Natural killer cell treated with Interleukin-12 subunit alpha and Interleukin-12 subunit beta and Interleukin-15 and Interleukin-18, amount 100 ng/mL, for 72 hours (primary cell): Measurements from ENCODE around the gene GCN1. TPM values are rescaled to one million over a fixed set of nuclear protein-coding genes. Genes with fewer than 3 reads are reported as not detected.

Source experiments
- ATAC-seq, 2 donors: fragments of 150-1000 bp; cut with Tn5 transposase in 1 of 2; sonication (Bioruptor Pico), chemical (Tn5 transposase) in 1 of 2; 2 replicates each; pipeline ENCODE4 v1.10.0; 2021
- DNase-seq: peaks from one replicate; pipeline ENCODE4 v3.0.0; 2022; ENCODE audit warnings: low spot score
- H3K27ac Mint-ChIP-seq, 2 donors: 1 replicate in 1 of 2; 2 replicates in 1 of 2; pipeline ENCODE4 v1.8.0; 2022; ENCODE audit warnings: mixed read lengths in 2 of 2, mild to moderate bottlenecking in 1 of 2, moderate library complexity in 1 of 2
- H3K27me3 Mint-ChIP-seq, 2 donors: 1 replicate in 1 of 2; 2 replicates in 1 of 2; pipeline ENCODE4 v1.8.0; 2022; ENCODE audit warnings: mixed read lengths in 2 of 2
- H3K36me3 Mint-ChIP-seq: one replicate; pipeline ENCODE4 v1.8.0; 2022; ENCODE audit warnings: mixed read lengths
- H3K4me1 Mint-ChIP-seq, 2 donors: 1 replicate in 1 of 2; 2 replicates in 1 of 2; pipeline ENCODE4 v1.8.0; 2022; ENCODE audit warnings: low read depth in 2 of 2, mixed read lengths in 2 of 2, mild to moderate bottlenecking in 1 of 2
- H3K4me3 Mint-ChIP-seq: one replicate; pipeline ENCODE4 v1.8.0; 2022; ENCODE audit warnings: mixed read lengths
- H3K9me3 Mint-ChIP-seq: 2 replicates; pipeline ENCODE4 v1.8.0; 2022; ENCODE audit warnings: mixed read lengths
- total RNA-seq, 2 donors: library from RNA; stranded (reverse); gene quantifications; one replicate each; pipeline ENCODE4 v1.2.3, GENCODE V29; 2022

The GCN1 gene
- total RNA-seq, 2 donors from 2014 or later: 126 to 311 TPM

DNA sequence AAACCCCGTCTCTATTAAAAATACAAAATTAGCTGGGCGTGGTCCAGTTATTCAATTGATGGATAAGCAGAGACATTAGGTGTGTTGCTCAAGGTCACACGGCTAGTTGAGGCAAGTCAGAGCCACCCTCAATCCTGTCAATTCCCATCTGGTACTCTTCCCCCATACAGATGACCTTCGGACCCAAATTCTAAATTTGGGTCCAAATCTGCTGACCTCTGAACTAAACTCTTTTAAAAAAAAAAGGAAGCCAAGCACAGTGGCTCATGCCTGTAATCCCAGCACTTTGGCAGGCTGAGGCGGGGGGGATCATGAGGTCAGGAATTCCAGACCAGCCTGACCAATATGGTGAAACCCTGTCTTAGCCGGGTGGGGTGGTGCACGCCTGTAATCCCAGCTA lies 23.9 kb downstream of the GCN1 start:
- Mint-ChIP-seq H3K4me3 (no peak overlapping the region), H3K27me3 (no peaks in the 10 kb centered on the region), H3K9me3 (no peaks in the 10 kb centered on the region), H3K27ac (no peak overlapping the region), H3K36me3 (peaks cover 14% of the 10 kb centered on the region), H3K4me1 (no peaks in the 10 kb centered on the region)
- ATAC-seq (no peak), DNase-seq (no peak)

GRCh38 chr12:120169946-120170345 lies 24.6 kb downstream of the GCN1 start:
- no peaks in the 10 kb centered on the region for H3K4me1 Mint-ChIP-seq
- ATAC-seq: no peak

GRCh38 chr12:120168337-120168736 lies 26.2 kb downstream of the GCN1 start:
- H3K4me1 Mint-ChIP-seq: no peaks in the 10 kb centered on the region
- peaks cover 3% of the 10 kb centered on the region for H3K36me3 Mint-ChIP-seq
- ATAC-seq (no peak), DNase-seq (no peak)
- H3K27me3 Mint-ChIP-seq: no peaks in the 10 kb centered on the region
- no peaks in the 10 kb centered on the region for H3K9me3 Mint-ChIP-seq
- H3K27ac Mint-ChIP-seq: no peak overlapping the region
- H3K4me3 Mint-ChIP-seq: no peak overlapping the region

More at GRCh38 chr12:120169946-120170345, 24.6 kb downstream of the GCN1 start:
- no peaks in the 10 kb centered on the region for H3K9me3 Mint-ChIP-seq
- peaks cover 14% of the 10 kb centered on the region for H3K36me3 Mint-ChIP-seq
- no peaks in the 10 kb centered on the region for H3K27me3 Mint-ChIP-seq
- no peak for DNase-seq
- H3K27ac Mint-ChIP-seq: no peak overlapping the region
- no peak overlapping the region for H3K4me3 Mint-ChIP-seq

DNA sequence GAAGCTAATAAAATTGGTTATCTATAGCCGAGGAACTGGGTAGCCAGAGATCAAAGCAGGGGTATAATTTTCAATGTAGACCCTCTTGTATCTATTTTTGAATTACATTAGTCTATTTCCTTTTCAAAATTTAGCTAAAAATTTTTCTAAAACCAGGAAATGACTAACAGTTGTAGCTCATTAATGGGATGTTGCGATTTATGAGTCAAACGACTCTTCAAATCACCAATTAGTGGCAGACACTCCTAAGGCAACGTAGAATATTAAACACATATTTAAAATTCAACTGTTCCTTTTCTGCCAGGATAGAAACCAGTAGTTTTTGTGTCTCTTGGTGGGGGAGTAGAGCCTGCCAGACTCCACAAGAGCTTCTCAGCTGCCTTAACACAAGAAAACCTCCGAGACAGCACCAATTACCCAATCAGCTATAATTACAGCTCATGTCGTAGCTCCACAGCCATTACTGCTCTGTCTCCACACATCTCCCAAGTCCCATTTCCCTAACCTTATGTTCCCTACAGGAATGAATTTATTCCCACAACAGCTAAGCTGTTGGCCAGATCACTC lies 26.9 kb downstream of the GCN1 start:
- Mint-ChIP-seq H3K27ac (no peak overlapping the region), H3K9me3 (no peaks in the 10 kb centered on the region), H3K36me3 (no peaks in the 10 kb centered on the region), H3K4me3 (no peak overlapping the region), H3K4me1 (no peaks in the 10 kb centered on the region), H3K27me3 (no peaks in the 10 kb centered on the region)
- DNase-seq: no peak
- no peak for ATAC-seq

- H3K9me3 Mint-ChIP-seq: no peaks in the 10 kb centered on the region
- no peak for DNase-seq
- H3K27me3 Mint-ChIP-seq: no peaks in the 10 kb centered on the region
- no peak for ATAC-seq
- H3K4me1 Mint-ChIP-seq: peaks cover 0 to 5% of the 10 kb centered on the region in 2 donors
- H3K4me3 Mint-ChIP-seq: no peak overlapping the region
- H3K36me3 Mint-ChIP-seq: peaks cover 10% of the 10 kb centered on the region
- H3K27ac Mint-ChIP-seq: no peak overlapping the region
Observed at GRCh38 chr12:120164293-120164692, 30.2 kb downstream of the GCN1 start.

DNA sequence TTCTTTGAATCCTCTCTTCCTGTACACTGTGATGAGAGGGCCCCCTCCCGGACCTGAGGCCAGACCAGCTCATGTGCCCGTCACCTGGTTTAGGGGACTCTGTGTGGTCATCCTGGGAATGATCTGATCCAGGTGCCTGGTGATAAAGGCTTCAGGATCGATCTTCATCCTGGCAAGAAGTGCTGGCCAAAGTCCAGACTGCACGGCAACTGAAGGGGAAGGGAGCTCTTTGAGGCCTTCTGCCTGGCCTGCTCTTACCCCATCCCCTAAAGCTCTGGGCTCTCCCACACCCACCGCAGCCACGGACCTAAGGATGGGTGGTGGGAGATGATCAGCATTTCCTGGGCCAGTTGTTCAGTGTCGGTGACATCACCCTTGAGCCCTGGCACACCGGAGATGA lies 31.8 kb downstream of the GCN1 start:
- Mint-ChIP-seq H3K4me1 (peaks cover 0 to 5% of the 10 kb centered on the region in 2 donors), H3K27ac (no peak overlapping the region), H3K27me3 (no peaks in the 10 kb centered on the region), H3K4me3 (no peak overlapping the region), H3K36me3 (peaks cover 15% of the 10 kb centered on the region), H3K9me3 (no peaks in the 10 kb centered on the region)
- DNase-seq (no peak), ATAC-seq (no peak)

DNA sequence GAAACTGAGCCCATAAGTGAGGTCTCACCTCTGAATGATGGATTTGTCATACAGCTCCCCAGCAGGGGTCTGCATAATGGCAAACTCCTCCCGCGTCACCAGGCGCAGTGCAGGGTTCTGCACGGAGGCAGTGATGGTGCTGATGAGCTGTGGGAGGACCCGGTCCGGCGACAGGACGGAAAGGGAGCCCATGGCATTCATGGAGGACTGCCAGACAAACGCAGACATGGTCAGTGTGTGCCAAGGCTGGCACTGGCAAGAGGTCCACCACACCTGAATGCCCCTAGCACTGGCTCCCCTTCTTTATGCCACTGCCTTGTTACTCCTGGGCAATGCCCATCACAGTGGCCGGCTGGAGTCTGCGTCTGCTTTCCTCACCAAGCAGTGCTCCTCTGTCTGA lies 32.7 kb downstream of the GCN1 start:
- DNase-seq: no peak
- H3K27me3 Mint-ChIP-seq: no peaks in the 10 kb centered on the region
- no peak overlapping the region for H3K27ac Mint-ChIP-seq
- ATAC-seq: no peak
- no peak overlapping the region for H3K4me3 Mint-ChIP-seq
- H3K9me3 Mint-ChIP-seq: no peaks in the 10 kb centered on the region
- peaks cover 22% of the 10 kb centered on the region for H3K36me3 Mint-ChIP-seq
- H3K4me1 Mint-ChIP-seq: peaks cover 3 to 5% of the 10 kb centered on the region in 2 donors

- Mint-ChIP-seq H3K36me3 (peaks cover 28% of the 10 kb centered on the region), H3K27me3 (no peaks in the 10 kb centered on the region), H3K4me1 (peaks cover 5% of the 10 kb centered on the region in 2 donors), H3K9me3 (no peaks in the 10 kb centered on the region), H3K27ac (no peak overlapping the region), H3K4me3 (no peak overlapping the region)
- ATAC-seq (no peak), DNase-seq (no peak)
Observed at GRCh38 chr12:120159509-120160237, 34.8 kb downstream of the GCN1 start.

GRCh38 chr12:120158351-120158750 lies 36.2 kb downstream of the GCN1 start:
- peaks cover 5% of the 10 kb centered on the region in 2 donors for H3K4me1 Mint-ChIP-seq
- H3K27ac Mint-ChIP-seq: no peak overlapping the region
- no peak overlapping the region for H3K4me3 Mint-ChIP-seq
- ATAC-seq: no peak
- peaks cover 28% of the 10 kb centered on the region for H3K36me3 Mint-ChIP-seq
- no peaks in the 10 kb centered on the region for H3K27me3 Mint-ChIP-seq
- no peak for DNase-seq
- H3K9me3 Mint-ChIP-seq: no peaks in the 10 kb centered on the region

- no peak for ATAC-seq
- H3K36me3 Mint-ChIP-seq: peaks cover 28% of the 10 kb centered on the region
- no peak overlapping the region for H3K27ac Mint-ChIP-seq
Observed at GRCh38 chr12:120157678-120158077, 36.8 kb downstream of the GCN1 start.

GRCh38 chr12:120156315-120157259 lies 37.9 kb downstream of the GCN1 start:
- Mint-ChIP-seq H3K4me3 (no peak overlapping the region), H3K27ac (no peak overlapping the region)
- DNase-seq: no peak

More at GRCh38 chr12:120157678-120158077, 36.8 kb downstream of the GCN1 start:
- H3K4me3 Mint-ChIP-seq: no peak overlapping the region
- DNase-seq: no peak
- H3K27me3 Mint-ChIP-seq: no peaks in the 10 kb centered on the region
- H3K4me1 Mint-ChIP-seq: peaks cover 5% of the 10 kb centered on the region in 2 donors
- H3K9me3 Mint-ChIP-seq: no peaks in the 10 kb centered on the region

DNA sequence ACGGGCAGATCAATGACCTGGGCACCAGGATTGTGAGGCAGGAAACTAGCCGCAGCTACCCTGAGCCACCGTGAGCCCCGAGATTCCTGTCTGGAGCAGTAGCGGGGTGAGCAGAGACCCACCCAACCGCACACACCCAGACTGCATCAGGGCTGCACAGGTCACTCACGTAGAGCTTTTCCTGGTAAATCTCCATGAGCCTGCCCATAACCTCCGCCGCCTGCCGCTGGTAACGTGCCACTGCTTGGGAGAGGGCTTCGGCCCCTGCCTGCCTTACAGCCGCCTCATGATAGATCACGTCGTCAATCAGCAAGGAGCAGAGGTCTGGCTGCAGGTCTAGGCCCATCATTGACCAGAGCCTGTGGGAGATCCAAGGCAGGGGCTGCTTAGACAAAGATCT lies 39.4 kb downstream of the GCN1 start:
- no peak for ATAC-seq
- H3K36me3 Mint-ChIP-seq: peaks cover 19% of the 10 kb centered on the region
- H3K27me3 Mint-ChIP-seq: no peaks in the 10 kb centered on the region
- DNase-seq: no peak
- H3K4me1 Mint-ChIP-seq: peaks cover 0 to 5% of the 10 kb centered on the region in 2 donors
- H3K9me3 Mint-ChIP-seq: no peaks in the 10 kb centered on the region
- no peak overlapping the region for H3K27ac Mint-ChIP-seq
- H3K4me3 Mint-ChIP-seq: no peak overlapping the region

More at GRCh38 chr12:120156315-120157259, 37.9 kb downstream of the GCN1 start:
- H3K4me1 Mint-ChIP-seq: peaks cover 5% of the 10 kb centered on the region in 2 donors
- no peaks in the 10 kb centered on the region for H3K9me3 Mint-ChIP-seq
- no peaks in the 10 kb centered on the region for H3K27me3 Mint-ChIP-seq
- H3K36me3 Mint-ChIP-seq: peaks cover 28% of the 10 kb centered on the region
- peak in 1 of 2 donors; percentile 48 for ATAC-seq

DNA sequence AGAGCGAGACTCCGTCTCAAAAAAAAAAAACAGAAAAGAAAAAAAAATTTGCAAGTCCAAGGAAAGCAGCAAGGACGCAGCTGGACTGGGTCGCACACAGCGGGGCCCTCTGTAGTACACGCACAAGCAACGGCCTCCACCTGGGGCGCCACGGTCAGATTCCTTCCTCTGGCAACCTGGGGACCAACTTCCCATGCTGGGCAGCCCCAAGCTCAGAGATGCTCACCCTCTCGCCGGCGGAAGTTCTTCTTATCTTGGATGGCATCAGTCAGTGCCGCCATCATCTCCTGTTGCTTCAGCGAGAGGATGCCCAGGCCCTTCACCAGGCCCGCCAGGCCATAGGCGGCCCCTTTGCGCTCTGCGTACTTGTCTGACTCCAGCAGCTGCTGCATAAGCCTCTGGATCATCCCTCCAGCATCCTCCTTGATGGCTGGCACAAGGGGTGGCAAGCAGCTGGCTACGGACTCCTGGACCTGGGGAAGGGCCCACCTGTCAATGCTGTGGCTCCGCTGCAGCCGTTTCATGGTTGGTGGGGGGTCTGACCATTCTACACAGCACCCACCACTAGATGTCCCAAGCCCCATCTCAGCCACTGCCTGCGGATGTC lies 43.5 kb downstream of the GCN1 start:
- Mint-ChIP-seq H3K27ac (no peak overlapping the region), H3K36me3 (no peaks in the 10 kb centered on the region)

More for the DNA sequence above, 43.5 kb downstream of the GCN1 start:
- Mint-ChIP-seq H3K9me3 (no peaks in the 10 kb centered on the region), H3K27me3 (no peaks in the 10 kb centered on the region), H3K4me3 (no peak overlapping the region), H3K4me1 (no peaks in the 10 kb centered on the region)
- no peak for DNase-seq
- no peak for ATAC-seq
